Heart left ventricle (tissue), 16 donors: ENCODE data around the gene TEAD1. TPM values are rescaled to one million over a fixed set of nuclear protein-coding genes. Genes with fewer than 3 reads are reported as not detected.

Experiments
- ATAC-seq, 4 donors: fragments of 200-7000 bp; cut with Tn5 transposase; one replicate each; pipeline ENCODE4 v1.9.1; 2020 to 2022; ENCODE audit warnings: moderate library complexity in 4 of 4, mild to moderate bottlenecking in 3 of 4, moderate number of reproducible peaks in 1 of 4
- DNase-seq, 5 donors: peaks; one replicate each; pipeline ENCODE4 v3.0.0-alpha.2; 2020
- H3K27ac ChIP-seq, 12 donors: fragments of 200-600 bp; sonication (generic) in 4 of 12; one replicate each; pipeline versions ENCODE4 v1.5.0 to v1.8.0; 2016 to 2022; ENCODE audit warnings: mild to moderate bottlenecking in 2 of 12
- H3K27me3 ChIP-seq, 9 donors: fragments of 200-600 bp; sonication (generic) in 2 of 9; one replicate each; pipeline versions ENCODE4 v1.5.1 to v1.8.0; 2016 to 2022; ENCODE audit warnings: mild to moderate bottlenecking in 3 of 9
- H3K36me3 ChIP-seq, 9 donors: fragments of 200-600 bp; sonication (generic) in 2 of 9; one replicate each; pipeline versions ENCODE4 v1.5.0 to v1.8.0; 2018 to 2022; ENCODE audit warnings: mild to moderate bottlenecking in 2 of 9
- H3K4me1 ChIP-seq, 12 donors: fragments of 200-600 bp; sonication (generic) in 4 of 12; one replicate each; pipeline versions ENCODE4 v1.5.0 to v1.8.0; 2016 to 2022; ENCODE audit warnings: mild to moderate bottlenecking in 3 of 12
- H3K4me3 ChIP-seq, 12 donors: fragments of 200-600 bp; sonication (generic) in 4 of 12; one replicate each; pipeline versions ENCODE4 v1.5.0 to v1.8.0; 2017 to 2022; ENCODE audit warnings: mild to moderate bottlenecking in 9 of 12, moderate library complexity in 4 of 12
- H3K9me3 ChIP-seq, 12 donors: fragments of 200-600 bp; sonication (generic) in 4 of 12; one replicate each; pipeline versions ENCODE4 v1.5.0 to v1.8.0; 2016 to 2022; ENCODE audit warnings: mild to moderate bottlenecking in 1 of 12
- CTCF ChIP-seq, 12 donors: fragments of 200-600 bp; sonication (generic) in 4 of 12; IDR thresholded peaks; one replicate each; pipeline versions ENCODE4 v1.5.0 to v1.8.0; 2018 to 2022; ENCODE audit warnings: antibody characterized with exemption in 12 of 12, mild to moderate bottlenecking in 5 of 12
- POLR2A ChIP-seq, 2 donors: fragments of 450-650 bp; IDR thresholded peaks; one replicate each; pipeline ENCODE4 v1.6.1; 2017; ENCODE audit warnings: antibody characterized with exemption in 2 of 2, mild to moderate bottlenecking in 2 of 2, moderate library complexity in 2 of 2
- WGBS, 4 donors: extraction: QIAGEN DNeasy Blood & Tissue Kit in 2 of 4; methylation state at CpG; one replicate each; pipeline versions ENCODE4 v1.1.5 to v1.1.7; 2013 to 2018; 5-methylcytosine and 5-hydroxymethylcytosine counted together
- intact Hi-C, 10 donors: fragments of 100-400 bp; cut with DNase I; formaldehyde crosslinking; loops; one replicate each; pipeline versions ENCODE4 v1.11.1 to v1.14.2; 2022
- polyA plus RNA-seq, 2 donors: library from polyadenylated mRNA; stranded (reverse); fragments of 200-250 nt; gene quantifications; one replicate each; pipeline ENCODE4 v1.2.3, GENCODE V29; 2013
- total RNA-seq, 9 donors: library from RNA; depleted of rRNA in 2 of 9; stranded (reverse); fragments of >200 nt in 2 of 9; fragmentation: NEBNext Ultra II Directional in 3 of 9; extraction: Animal tissue kit (Norgen Biotek cat#: 25700) in 3 of 9; gene quantifications; one replicate each; pipeline versions ENCODE4 v1.1.0 to v1.2.4, GENCODE V29; 2016 to 2023
- donor health status: ischemic (EF 13 %, LVEDD 7.1; RV severe dilation, severe dysfunction).
- donor health status: healthy with polysubstance abuse.
- donor health status: DM: no; HTN: yes; CAD: no.
- donor health status: DM: no; HTN: no; CAD: no.
- donor health status: ischemic (EF 25% LVEDD 6.9; RV normal size, moderate dysfunction).
- donor health status: ischemic (EF 25% LVEDD 5.7; RV mildly dilated, moderate dysfunction).
- donor health status: healthy.
- donor health status: DM: yes; HTN: yes; CAD: no.
- donor health status: ischemic (EF 35%, LVEDD 5.7; RV mildly dilated, moderate dysfunction).
- donor health status: nonischemic (EF 11% LVEDD 7.7; RV severe dilation, severe dysfunction).
- donor health status: DM: yes; HTN: yes; CAD: no.
- donor health status: PGD.
- donor health status: ischemic (EF 29% LVEDD 5.4; RV normal size, mild dysfunction).
- donor health status: nonischemic (EF 23%, LVEDD 6.1; RV moderate dilation, normal function).

Gene TEAD1
- total and polyA plus RNA-seq, 11 donors = 14.4 to 161 (median 113) TPM

- no peaks in the 10 kb centered on the region for H3K36me3 ChIP-seq
- ATAC-seq (no peak), DNase-seq (no peak)
- H3K27me3 ChIP-seq = no peaks in the 10 kb centered on the region
- TF ChIP-seq CTCF (IDR thresholded peaks at IDR 0.05) (no peak), POLR2A (IDR thresholded peaks at IDR 0.05) (no peak)
- H3K27ac ChIP-seq = no peak overlapping the region
- intact Hi-C loops = loop anchor here in 1 of 10 donors (10.0 kb wide), 1 partner anchor 469 kb away; no protein-coding TSS in a partner anchor
- no peaks in the 10 kb centered on the region for H3K9me3 ChIP-seq
- WGBS, 4 donors = 82 to 92% (median 88%) methylated on average over 2 of the region's 2 CpGs
- H3K4me1 ChIP-seq = peaks cover 0 to 67% (median 34%) of the 10 kb centered on the region in 12 donors
- no peak overlapping the region for H3K4me3 ChIP-seq
Observed at GRCh38 chr11:12773591-12773990, 99.4 kb downstream of the TEAD1 start.

- Histone ChIP-seq H3K27me3 (no peaks in the 10 kb centered on the region), H3K4me3 (no peak overlapping the region), H3K4me1 (peaks cover 0 to 48% (median 21%) of the 10 kb centered on the region in 12 donors), H3K27ac (no peak overlapping the region), H3K36me3 (peaks cover 0 to 4% (median 0%) of the 10 kb centered on the region in 9 donors), H3K9me3 (no peaks in the 10 kb centered on the region)
- intact Hi-C loops = loop anchor here in 1 of 10 donors (10.0 kb wide), 1 partner anchor 471 kb away; no protein-coding TSS in a partner anchor
- 88 to 90% (median 88%) methylated on average over 10 of the region's 10 CpGs for WGBS, 4 donors
- ATAC-seq (no peak), DNase-seq (no peak)
- no peak for TF ChIP-seq CTCF (IDR thresholded peaks at IDR 0.05)
- TF ChIP-seq POLR2A (IDR thresholded peaks at IDR 0.05) = no peak
Observed at GRCh38 chr11:12775955-12776354, 101.7 kb downstream of the TEAD1 start.

- no peak for ATAC-seq
- peak overlapping the region in 1 of 12 donors; percentile 4 for H3K27ac ChIP-seq
- no peaks in the 10 kb centered on the region for H3K27me3 ChIP-seq
Observed at GRCh38 chr11:12777208-12777874, 103.1 kb downstream of the TEAD1 start.

More at GRCh38 chr11:12777208-12777874, 103.1 kb downstream of the TEAD1 start:
- peaks cover 0 to 36% (median 13%) of the 10 kb centered on the region in 12 donors for H3K4me1 ChIP-seq
- 76 to 86% (median 82%) methylated on average over 5 of the region's 5 CpGs for WGBS, 4 donors
- no peaks in the 10 kb centered on the region for H3K9me3 ChIP-seq
- H3K36me3 ChIP-seq = peaks cover 0 to 5% (median 0%) of the 10 kb centered on the region in 9 donors
- DNase-seq = no peak
- intact Hi-C loops = loop anchor here in 1 of 10 donors (10.0 kb wide), 1 partner anchor 473 kb away; no protein-coding TSS in a partner anchor
- TF ChIP-seq CTCF (IDR thresholded peaks at IDR 0.05) = no peak
- no peak for TF ChIP-seq POLR2A (IDR thresholded peaks at IDR 0.05)
- H3K4me3 ChIP-seq = no peak overlapping the region
